Transverse colon (tissue), 4 donors: Measurements from ENCODE around the gene UNC119. TPM values are rescaled to one million over a fixed set of nuclear protein-coding genes. Genes with fewer than 3 reads are reported as not detected.
A peak's percentile ranks its signal among the peaks of the same experiment; 100 is the strongest.

Experiments used
- DNase-seq: peaks from one replicate; pipeline ENCODE4 v3.0.0-alpha.2; 2019
- H3K27ac ChIP-seq, 4 donors: fragments of 200-600 bp; sonication (generic); 2 replicates each; pipeline ENCODE4 v1.5.1; 2016 to 2018; ENCODE audit warnings: inconsistent platforms in 4 of 4
- H3K27me3 ChIP-seq: fragments of 200-600 bp; sonication (generic); 2 replicates; pipeline ENCODE4 v1.5.1; 2017; ENCODE audit warnings: inconsistent platforms
- H3K36me3 ChIP-seq, 4 donors: fragments of 200-600 bp; sonication (generic); 2 replicates each; pipeline ENCODE4 v1.5.1; 2017 to 2019; ENCODE audit warnings: inconsistent platforms in 4 of 4
- H3K4me1 ChIP-seq, 4 donors: fragments of 200-600 bp; sonication (generic); 2 replicates each; pipeline ENCODE4 v1.5.1; 2017 to 2020; ENCODE audit warnings: inconsistent platforms in 4 of 4
- H3K4me3 ChIP-seq, 4 donors: fragments of 200-600 bp; sonication (generic); 1 replicate in 1 of 4; 2 replicates in 3 of 4; pipeline versions ENCODE4 v1.5.1 to v1.6.1; 2017 to 2019; ENCODE audit warnings: inconsistent platforms in 4 of 4
- H3K9me3 ChIP-seq, 2 donors: fragments of 200-600 bp; sonication (generic); 2 replicates each; pipeline ENCODE4 v1.5.1; 2017 to 2019; ENCODE audit warnings: inconsistent platforms in 2 of 2
- EP300 ChIP-seq: sonication (generic); formaldehyde crosslinking; IDR thresholded peaks from one replicate; pipeline ENCODE4 v1.6.1; 2017; ENCODE audit warnings: antibody characterized with exemption, low read depth
- POLR2A ChIP-seq: fragments of 450-650 bp; IDR thresholded peaks from one replicate; pipeline ENCODE4 v1.6.1; 2016; ENCODE audit warnings: antibody characterized with exemption, mild to moderate bottlenecking, moderate library complexity
- POLR2AphosphoS5 ChIP-seq, 3 donors: sonication (generic); formaldehyde crosslinking; IDR thresholded peaks; one replicate each; pipeline ENCODE4 v1.6.1; 2016; ENCODE audit warnings: antibody characterized with exemption in 3 of 3
- WGBS, 2 donors: methylation state at CpG; one replicate each; pipeline ENCODE4 v1.1.5; 2018; ENCODE audit warnings: low coverage in 1 of 2; 5-methylcytosine and 5-hydroxymethylcytosine counted together
- in situ Hi-C, 4 donors: fragments of 200-750 bp; cut with MboI; loops; one replicate each; pipeline versions ENCODE4 v1.15.0 to v1.15.1; 2017; ENCODE audit warnings: low sequenced_read_pairs in 3 of 4, low pct_ligation_motif_present in 1 of 4, low pct_unique_long_range_greater_than_20kb in 1 of 4
- intact Hi-C: fragments of 100-400 bp; cut with DNase I; formaldehyde crosslinking; loops from one replicate; pipeline ENCODE4 v1.15.1; 2023; ENCODE audit warnings: low total_unique reads
- total RNA-seq, 4 donors: library from RNA; depleted of rRNA; stranded (reverse); fragments of >200 nt; gene quantifications; one replicate each; pipeline ENCODE4 v1.1.0, GENCODE V29; 2016
- TF ChIP-seq, protein P1 (sequence below), 5 experiments: fragments of 200-600 bp in 3 of 5; fragments of 450-650 bp in 2 of 5; sonication (generic) in 3 of 5; IDR thresholded peaks; 1 replicate in 2 of 5; 2 replicates in 3 of 5; pipeline ENCODE4 v1.5.1; 2016 to 2017; ENCODE audit warnings: antibody characterized with exemption in 5 of 5, inconsistent platforms in 3 of 5, mild to moderate bottlenecking in 2 of 5, moderate library complexity in 1 of 5

UNC119 gene
- total RNA-seq, 4 donors from 2014 or later: 16.4 to 52.4 (median 32.8) TPM

DNA sequence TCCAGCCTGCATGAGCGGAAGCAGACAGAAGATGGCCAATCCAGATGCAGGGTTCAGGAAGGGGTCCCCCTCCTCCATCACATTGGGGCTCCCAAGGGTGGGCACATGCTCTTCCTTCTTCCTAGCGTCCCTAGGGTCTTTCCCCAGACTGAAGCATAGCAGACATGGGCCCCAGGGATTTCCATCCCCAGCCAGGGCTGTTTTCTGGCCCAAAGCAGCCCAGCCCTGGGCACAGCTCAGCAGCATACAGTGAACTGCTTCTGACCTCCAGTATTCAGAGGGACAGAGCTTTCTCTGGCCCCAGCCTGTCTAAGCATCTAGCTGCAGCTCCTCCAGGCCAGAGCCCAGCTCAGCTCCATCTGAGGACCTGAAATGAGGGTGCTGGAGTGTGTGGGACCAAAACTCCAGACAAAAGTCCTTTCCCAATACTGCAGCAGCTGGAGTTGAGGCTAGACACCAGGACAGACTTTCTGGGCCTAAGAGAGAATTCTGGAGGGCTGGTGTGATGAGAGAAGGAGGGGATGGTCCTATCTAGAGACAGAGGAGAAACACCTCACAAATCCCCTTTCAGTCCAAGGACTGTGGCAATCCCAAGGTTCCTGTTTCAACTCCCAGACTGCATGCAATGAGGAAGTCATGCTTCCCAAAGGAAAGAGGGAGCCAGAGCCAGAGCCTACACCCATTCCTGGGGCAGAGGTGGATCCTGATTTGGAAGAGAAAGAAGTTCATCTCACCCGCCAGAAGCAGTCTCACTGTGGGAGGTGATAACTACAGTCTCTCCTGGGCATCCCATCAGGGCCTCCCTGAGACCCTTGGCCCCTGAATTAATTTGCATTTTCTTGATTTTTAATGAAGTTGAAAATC, 50.8 kb downstream of the UNC119 start:
- intact Hi-C loops: no loop called here
- whole genome bisulfite sequencing, 2 donors: 87% methylated on average over 3 of the region's 3 CpGs; no CpG with 5 or more reads in 1 of the 2 donors
- TF ChIP-seq EP300: no peak
- TF ChIP-seq, protein P1, sequence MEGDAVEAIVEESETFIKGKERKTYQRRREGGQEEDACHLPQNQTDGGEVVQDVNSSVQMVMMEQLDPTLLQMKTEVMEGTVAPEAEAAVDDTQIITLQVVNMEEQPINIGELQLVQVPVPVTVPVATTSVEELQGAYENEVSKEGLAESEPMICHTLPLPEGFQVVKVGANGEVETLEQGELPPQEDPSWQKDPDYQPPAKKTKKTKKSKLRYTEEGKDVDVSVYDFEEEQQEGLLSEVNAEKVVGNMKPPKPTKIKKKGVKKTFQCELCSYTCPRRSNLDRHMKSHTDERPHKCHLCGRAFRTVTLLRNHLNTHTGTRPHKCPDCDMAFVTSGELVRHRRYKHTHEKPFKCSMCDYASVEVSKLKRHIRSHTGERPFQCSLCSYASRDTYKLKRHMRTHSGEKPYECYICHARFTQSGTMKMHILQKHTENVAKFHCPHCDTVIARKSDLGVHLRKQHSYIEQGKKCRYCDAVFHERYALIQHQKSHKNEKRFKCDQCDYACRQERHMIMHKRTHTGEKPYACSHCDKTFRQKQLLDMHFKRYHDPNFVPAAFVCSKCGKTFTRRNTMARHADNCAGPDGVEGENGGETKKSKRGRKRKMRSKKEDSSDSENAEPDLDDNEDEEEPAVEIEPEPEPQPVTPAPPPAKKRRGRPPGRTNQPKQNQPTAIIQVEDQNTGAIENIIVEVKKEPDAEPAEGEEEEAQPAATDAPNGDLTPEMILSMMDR (IDR thresholded peaks at IDR 0.05): no peak
- no peak for TF ChIP-seq POLR2A
- TF ChIP-seq POLR2AphosphoS5 (IDR thresholded peaks at IDR 0.05): no peak
- Histone ChIP-seq H3K27me3 (peaks cover 2% of the 10 kb centered on the region), H3K4me1 (peaks cover 0 to 35% (median 24%) of the 10 kb centered on the region in 4 donors), H3K36me3 (no peaks in the 10 kb centered on the region), H3K4me3 (no peak overlapping the region), H3K9me3 (no peaks in the 10 kb centered on the region), H3K27ac (peak overlapping the region in 1 of 4 donors; percentile 39)
- no peak for DNase-seq
- in situ Hi-C loops: no loop called here

DNA sequence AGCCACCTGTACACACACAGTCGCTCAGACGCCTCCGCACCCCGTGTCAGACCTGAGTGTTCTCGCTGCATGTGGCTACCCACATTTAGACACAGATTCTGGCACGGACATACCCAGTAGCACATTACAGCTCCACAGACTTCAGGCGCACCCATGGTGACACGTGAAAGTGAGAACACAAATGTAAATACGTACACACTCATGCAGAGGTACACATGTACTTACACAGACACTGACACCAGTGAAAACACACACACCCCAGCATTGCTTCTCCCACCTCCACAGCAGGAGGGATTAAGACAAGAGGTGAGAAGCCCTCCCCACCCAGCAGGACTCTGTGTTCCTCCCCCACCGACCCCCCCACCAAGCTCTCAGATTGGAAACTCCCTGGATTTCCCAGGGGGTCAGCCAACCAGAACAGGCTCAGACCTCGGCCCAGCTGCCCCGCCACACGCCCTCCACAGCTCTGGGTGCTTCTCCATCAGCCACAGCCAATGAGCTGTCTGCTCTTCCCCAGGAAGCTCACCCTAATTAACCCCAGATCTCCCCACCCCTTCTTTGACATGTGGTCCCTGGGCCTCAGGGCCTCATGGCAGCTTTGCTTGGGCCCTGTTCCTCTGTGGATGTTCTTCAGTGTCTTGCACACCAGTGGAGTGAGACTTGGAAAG, 51.6 kb downstream of the UNC119 start:
- DNase-seq: no peak
- H3K27me3 ChIP-seq: no peaks in the 10 kb centered on the region
- WGBS, 2 donors: 53% methylated on average over 10 of the region's 13 CpGs; no CpG with 5 or more reads in 1 of the 2 donors
- no peaks in the 10 kb centered on the region for H3K36me3 ChIP-seq
- peaks cover 0 to 35% (median 24%) of the 10 kb centered on the region in 4 donors for H3K4me1 ChIP-seq
- H3K27ac ChIP-seq: no peak overlapping the region
- no peak overlapping the region for H3K4me3 ChIP-seq
- intact Hi-C loops (no loop called here), in situ Hi-C loops (no loop called here)
- no peaks in the 10 kb centered on the region for H3K9me3 ChIP-seq
- no peak for TF ChIP-seq POLR2A
- TF ChIP-seq POLR2AphosphoS5 (IDR thresholded peaks at IDR 0.05): no peak
- TF ChIP-seq, protein P1 (IDR thresholded peaks at IDR 0.05): no peak
- no peak for TF ChIP-seq EP300

DNA sequence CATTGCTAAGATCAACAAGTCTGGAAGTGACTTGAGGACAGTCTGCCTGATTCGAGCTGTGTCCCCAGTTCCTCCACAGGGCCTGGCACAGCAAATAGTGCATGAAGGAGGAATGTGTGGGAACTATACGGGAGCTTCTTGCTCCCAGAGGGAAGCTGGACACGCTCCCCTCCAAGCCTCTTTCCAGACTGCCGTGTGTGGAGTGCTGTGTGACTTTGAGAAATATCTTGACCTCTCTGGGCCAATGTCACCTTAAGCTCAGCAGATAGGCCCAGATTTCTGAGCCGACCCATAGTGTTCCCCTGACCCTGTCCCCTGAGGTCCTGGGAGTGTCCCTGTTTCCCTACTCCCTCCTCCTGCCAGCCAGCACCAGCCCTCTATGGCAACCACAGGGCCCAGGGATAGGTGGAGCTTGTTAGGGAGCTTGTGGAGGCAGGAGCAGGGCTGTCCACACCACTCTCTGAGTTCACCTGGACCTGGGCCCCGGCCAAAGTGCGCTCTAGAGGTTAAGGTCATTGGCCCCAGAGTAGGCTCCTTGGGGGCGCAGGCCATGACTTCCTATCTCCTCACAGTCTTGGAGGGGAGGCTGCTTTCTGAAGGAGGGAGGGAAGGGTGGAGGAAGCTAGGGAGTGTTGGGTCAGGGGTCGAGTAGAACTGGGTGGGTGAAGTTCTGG, 52.6 kb downstream of the UNC119 start:
- intact Hi-C loops: no loop called here
- peak overlapping the region in 2 of 4 donors; percentile 23 to 57 for H3K27ac ChIP-seq
- 50 to 64% methylated on average over 1 to 9 of the region's 9 CpGs for WGBS, 2 donors
- no peak overlapping the region for H3K4me3 ChIP-seq
- H3K36me3 ChIP-seq: no peaks in the 10 kb centered on the region
- no peaks in the 10 kb centered on the region for H3K27me3 ChIP-seq
- in situ Hi-C loops: loop anchor here in 2 of 4 donors (5.0 to 10.0 kb wide), 2 partner anchors 32 to 115 kb away; partner anchors contain the start of gene RSKR (in 2 of the 2)
- TF ChIP-seq, protein P1 (IDR thresholded peaks at IDR 0.05): no peak
- TF ChIP-seq POLR2A (no peak), EP300 (no peak), POLR2AphosphoS5 (IDR thresholded peaks at IDR 0.05) (no peak)
- H3K9me3 ChIP-seq: no peaks in the 10 kb centered on the region
- no peak for DNase-seq
- peaks cover 0 to 35% (median 24%) of the 10 kb centered on the region in 4 donors for H3K4me1 ChIP-seq

DNA sequence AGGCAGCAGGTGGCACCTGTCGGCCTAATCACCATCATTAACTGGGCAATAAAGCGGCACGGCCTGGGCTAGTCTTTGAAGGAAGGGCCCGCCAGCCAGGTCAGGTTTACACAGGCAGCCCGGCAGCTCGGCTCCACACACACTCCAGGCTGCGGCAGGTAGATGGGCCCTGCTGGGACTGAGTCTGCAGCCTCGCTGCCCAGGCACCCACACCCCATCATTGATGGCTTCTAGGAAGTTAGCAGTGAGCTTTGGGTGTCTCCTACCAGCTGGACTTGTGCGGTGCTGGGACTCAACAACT, 53.1 kb downstream of the UNC119 start:
- Histone ChIP-seq H3K9me3 (no peaks in the 10 kb centered on the region), H3K27me3 (no peaks in the 10 kb centered on the region), H3K4me1 (peaks cover 0 to 35% (median 24%) of the 10 kb centered on the region in 4 donors), H3K27ac (peak overlapping the region in 2 of 4 donors; percentile 23 to 57), H3K36me3 (no peaks in the 10 kb centered on the region), H3K4me3 (no peak overlapping the region)
- TF ChIP-seq, protein P1 (IDR thresholded peaks at IDR 0.05): peak in 1 of 5 experiments; percentile 24
- peak in 2 of 3 donors; percentile 10 to 28 for TF ChIP-seq POLR2AphosphoS5 (IDR thresholded peaks at IDR 0.05)
- TF ChIP-seq EP300: no peak
- no peak for TF ChIP-seq POLR2A
- WGBS, 2 donors: 51% methylated on average over 9 of the region's 9 CpGs; no CpG with 5 or more reads in 1 of the 2 donors
- intact Hi-C loops: no loop called here
- DNase-seq: peak; percentile 77
- in situ Hi-C loops: loop anchor here in 2 of 4 donors (5.0 to 10.0 kb wide), 2 partner anchors 33 to 115 kb away; partner anchors contain the start of gene RSKR (in 2 of the 2)
